HG03432 (cell line): ENCODE results near the gene FGA.
"Not testable (repeated sequence)": the region's sequence is repeated elsewhere in the genome, so short reads cannot be mapped to it uniquely, and the experiment has no call there.

Source experiments
- ATAC-seq: cut with Tn5 transposase; IDR thresholded peaks from one replicate; pipeline ENCODE4 v1.9.1; 2021; ENCODE audit warnings: mild to moderate bottlenecking, moderate library complexity; ENCODE audit not compliant: unreplicated experiment

Gene FGA

GRCh38 chr4:154608361-154609252 lies 18.1 kb upstream of the FGA start:
- ATAC-seq, result no peak

GRCh38 chr4:154606728-154607723 lies 16.5 kb upstream of the FGA start:
- ATAC-seq, result no peak

GRCh38 chr4:154604696-154605200 lies 14.2 kb upstream of the FGA start:
- no peak for ATAC-seq

GRCh38 chr4:154603033-154603943 lies 12.7 kb upstream of the FGA start:
- no peak for ATAC-seq

GRCh38 chr4:154602404-154603020 lies 12.0 kb upstream of the FGA start:
- ATAC-seq, result no peak

GRCh38 chr4:154597798-154598774 lies 7.5 kb upstream of the FGA start:
- ATAC-seq, result no peak

GRCh38 chr4:154597281-154597680 lies 6.7 kb upstream of the FGA start:
- not testable (repeated sequence) for ATAC-seq

GRCh38 chr4:154595807-154596206 lies 5.3 kb upstream of the FGA start:
- ATAC-seq, result no peak

- not testable (repeated sequence) for ATAC-seq
Measured at GRCh38 chr4:154594343-154594742, 3.8 kb upstream of the FGA start.

- ATAC-seq, result no peak
Measured at GRCh38 chr4:154593868-154594267, 3.3 kb upstream of the FGA start.

- ATAC-seq, result no peak
Measured at GRCh38 chr4:154591890-154592289, 1.3 kb upstream of the FGA start.

GRCh38 chr4:154589296-154590197 lies 995 bp downstream of the FGA start:
- ATAC-seq, result no peak

GRCh38 chr4:154588198-154588597 lies 2.3 kb downstream of the FGA start:
- ATAC-seq, result no peak

GRCh38 chr4:154586296-154587033 lies 4.1 kb downstream of the FGA start:
- ATAC-seq, result no peak

- no peak for ATAC-seq
Measured at GRCh38 chr4:154585369-154586018, 5.0 kb downstream of the FGA start.

- no peak for ATAC-seq
Measured at GRCh38 chr4:154584259-154584658, 6.3 kb downstream of the FGA start.
